Stimulated activated memory B cell treated with anti-CD40 and anti-IgM and Interleukin-4, amounts not matched to agents 10 μg/mL and 1 μg/mL and 100 μg/mL, for 72 hours (primary cell): ENCODE measurements around the gene DLX1.
A peak's percentile ranks its signal among the peaks of the same experiment; 100 is the strongest.

Experiments
- ATAC-seq: fragments of 150-1000 bp; cut with Tn5 transposase; 2 replicates; pipeline ENCODE4 v1.10.0; 2021
- H3K27ac Mint-ChIP-seq: one replicate; pipeline ENCODE4 v1.8.0; 2022; ENCODE audit warnings: mild to moderate bottlenecking, mixed read lengths
- H3K27me3 Mint-ChIP-seq: one replicate; pipeline ENCODE4 v1.8.0; 2022; ENCODE audit warnings: mixed read lengths
- H3K36me3 Mint-ChIP-seq: one replicate; pipeline ENCODE4 v1.8.0; 2022; ENCODE audit warnings: mixed read lengths
- H3K4me1 Mint-ChIP-seq: one replicate; pipeline ENCODE4 v1.8.0; 2022; ENCODE audit warnings: mixed read lengths
- H3K4me3 Mint-ChIP-seq: one replicate; pipeline ENCODE4 v1.8.0; 2022; ENCODE audit warnings: mild to moderate bottlenecking, moderate library complexity, mixed read lengths
- H3K9me3 Mint-ChIP-seq: one replicate; pipeline ENCODE4 v1.8.0; 2022; ENCODE audit warnings: mixed read lengths

The DLX1 gene

GRCh38 chr2:172098287-172098649 lies 13.0 kb downstream of the DLX1 start:
- ATAC-seq: no peak
- H3K4me1 Mint-ChIP-seq: peaks cover 48% of the 10 kb centered on the region
- H3K9me3 Mint-ChIP-seq: peaks cover 5% of the 10 kb centered on the region
- no peaks in the 10 kb centered on the region for H3K36me3 Mint-ChIP-seq
- H3K4me3 Mint-ChIP-seq: no peak overlapping the region
- H3K27me3 Mint-ChIP-seq: peaks cover 94% of the 10 kb centered on the region
- H3K27ac Mint-ChIP-seq: no peak overlapping the region

- peaks cover 94% of the 10 kb centered on the region for H3K27me3 Mint-ChIP-seq
- ATAC-seq: no peak
- peaks cover 53% of the 10 kb centered on the region for H3K4me1 Mint-ChIP-seq
- H3K27ac Mint-ChIP-seq: no peak overlapping the region
- peaks cover 4% of the 10 kb centered on the region for H3K9me3 Mint-ChIP-seq
- H3K4me3 Mint-ChIP-seq: peak overlapping the region; percentile 11
- H3K36me3 Mint-ChIP-seq: no peaks in the 10 kb centered on the region
Observed at GRCh38 chr2:172098650-172099471, 13.6 kb downstream of the DLX1 start.

GRCh38 chr2:172099472-172100079 lies 14.3 kb downstream of the DLX1 start:
- Mint-ChIP-seq H3K4me3 (no peak overlapping the region), H3K36me3 (no peaks in the 10 kb centered on the region), H3K27me3 (peaks cover 95% of the 10 kb centered on the region), H3K27ac (no peak overlapping the region), H3K4me1 (peaks cover 56% of the 10 kb centered on the region), H3K9me3 (peaks cover 4% of the 10 kb centered on the region)
- ATAC-seq: no peak

- Mint-ChIP-seq H3K4me3 (peak overlapping the region; percentile 44), H3K27me3 (peaks cover 95% of the 10 kb centered on the region), H3K4me1 (peaks cover 53% of the 10 kb centered on the region), H3K27ac (no peak overlapping the region), H3K9me3 (peaks cover 4% of the 10 kb centered on the region), H3K36me3 (no peaks in the 10 kb centered on the region)
- no peak for ATAC-seq
Observed at GRCh38 chr2:172100080-172100934, 15.0 kb downstream of the DLX1 start.

GRCh38 chr2:172100935-172101820 lies 15.9 kb downstream of the DLX1 start:
- H3K4me1 Mint-ChIP-seq: peaks cover 45% of the 10 kb centered on the region
- ATAC-seq: no peak
- H3K27ac Mint-ChIP-seq: no peak overlapping the region
- peaks cover 4% of the 10 kb centered on the region for H3K9me3 Mint-ChIP-seq
- H3K27me3 Mint-ChIP-seq: peaks cover 95% of the 10 kb centered on the region
- H3K4me3 Mint-ChIP-seq: peak overlapping the region; percentile 76
- H3K36me3 Mint-ChIP-seq: no peaks in the 10 kb centered on the region

GRCh38 chr2:172101821-172102390 lies 16.6 kb downstream of the DLX1 start:
- peak overlapping the region; percentile 76 for H3K4me3 Mint-ChIP-seq
- peaks cover 95% of the 10 kb centered on the region for H3K27me3 Mint-ChIP-seq
- H3K9me3 Mint-ChIP-seq: peaks cover 4% of the 10 kb centered on the region
- no peaks in the 10 kb centered on the region for H3K36me3 Mint-ChIP-seq
- H3K4me1 Mint-ChIP-seq: peaks cover 41% of the 10 kb centered on the region
- no peak overlapping the region for H3K27ac Mint-ChIP-seq
- ATAC-seq: peak; percentile 16

- H3K4me3 Mint-ChIP-seq: peak within 1 kb of the TSS; percentile 76
Observed at GRCh38 chr2:172102391-172103359, 17.4 kb downstream of the DLX1 start, which contains the start of gene DLX2. DLX2 (minus strand) TSS chr2:172102900; CDS start chr2:172102538, 362 bp downstream.

GRCh38 chr2:172103471-172104272 lies 18.4 kb downstream of the DLX1 start:
- peaks cover 8% of the 10 kb centered on the region for H3K36me3 Mint-ChIP-seq
- ATAC-seq: no peak
- H3K27ac Mint-ChIP-seq: no peak overlapping the region
- H3K9me3 Mint-ChIP-seq: peaks cover under 1% of the 10 kb centered on the region
- peaks cover 96% of the 10 kb centered on the region for H3K27me3 Mint-ChIP-seq
- H3K4me1 Mint-ChIP-seq: peaks cover 42% of the 10 kb centered on the region
- H3K4me3 Mint-ChIP-seq: peak overlapping the region; percentile 75

More at GRCh38 chr2:172102391-172103359, 17.4 kb downstream of the DLX1 start, which contains the start of gene DLX2:
- H3K4me1 Mint-ChIP-seq: peaks cover 38% of the 10 kb centered on the region
- H3K36me3 Mint-ChIP-seq: peaks cover 2% of the 10 kb centered on the region
- no peak within 1 kb of the TSS for H3K27ac Mint-ChIP-seq
- peaks cover 4% of the 10 kb centered on the region for H3K9me3 Mint-ChIP-seq
- ATAC-seq: peak; percentile 77
- H3K27me3 Mint-ChIP-seq: peaks cover 94% of the 10 kb centered on the region

GRCh38 chr2:172105471-172106107 lies 20.3 kb downstream of the DLX1 start:
- H3K27ac Mint-ChIP-seq: no peak overlapping the region
- no peaks in the 10 kb centered on the region for H3K9me3 Mint-ChIP-seq
- H3K4me1 Mint-ChIP-seq: peaks cover 47% of the 10 kb centered on the region
- H3K4me3 Mint-ChIP-seq: no peak overlapping the region
- H3K36me3 Mint-ChIP-seq: peaks cover 8% of the 10 kb centered on the region
- no peak for ATAC-seq
- H3K27me3 Mint-ChIP-seq: peaks cover 95% of the 10 kb centered on the region

- ATAC-seq: no peak
- Mint-ChIP-seq H3K9me3 (no peaks in the 10 kb centered on the region), H3K27me3 (peaks cover 88% of the 10 kb centered on the region), H3K4me3 (no peak overlapping the region), H3K36me3 (peaks cover 8% of the 10 kb centered on the region), H3K4me1 (peaks cover 46% of the 10 kb centered on the region), H3K27ac (no peak overlapping the region)
Observed at GRCh38 chr2:172106108-172106961, 21.0 kb downstream of the DLX1 start.

GRCh38 chr2:172107690-172108586 lies 22.6 kb downstream of the DLX1 start:
- peaks cover 30% of the 10 kb centered on the region for H3K4me1 Mint-ChIP-seq
- H3K27ac Mint-ChIP-seq: no peak overlapping the region
- no peaks in the 10 kb centered on the region for H3K9me3 Mint-ChIP-seq
- no peak overlapping the region for H3K4me3 Mint-ChIP-seq
- ATAC-seq: no peak
- H3K36me3 Mint-ChIP-seq: peaks cover 8% of the 10 kb centered on the region
- peaks cover 73% of the 10 kb centered on the region for H3K27me3 Mint-ChIP-seq
